Body of pancreas (tissue), 4 donors: ENCODE results near the gene AK2. TPM values are rescaled to one million over a fixed set of nuclear protein-coding genes. Genes with fewer than 3 reads are reported as not detected.

Experiments used
- ATAC-seq: fragments of 150-250 bp; one replicate; pipeline ENCODE4 v1.9.1; 2016
- DNase-seq, 4 donors: peaks; one replicate each; pipeline ENCODE4 v3.0.0-alpha.2; 2019
- H3K27ac ChIP-seq, 4 donors: fragments of 200-600 bp; sonication (generic); 1 replicate in 3 of 4; 2 replicates in 1 of 4; pipeline versions ENCODE4 v1.5.1 to v1.6.1; 2016 to 2019; ENCODE audit warnings: mild to moderate bottlenecking in 1 of 4, mixed read lengths in 1 of 4, moderate library complexity in 1 of 4
- H3K27me3 ChIP-seq, 2 donors: fragments of 200-600 bp; sonication (generic); one replicate each; pipeline ENCODE4 v1.6.0; 2016; ENCODE audit warnings: mild to moderate bottlenecking in 1 of 2
- H3K36me3 ChIP-seq, 2 donors: fragments of 200-600 bp; sonication (generic); replicated peaks in 1 of 2; 2 replicates each; pipeline ENCODE4 v1.5.1; 2016; ENCODE audit warnings: low read depth in 2 of 2; ENCODE audit not compliant: insufficient read depth in 1 of 2
- H3K4me1 ChIP-seq: fragments of 200-600 bp; sonication (generic); one replicate; pipeline ENCODE4 v1.6.0; 2016
- H3K4me3 ChIP-seq, 2 donors: fragments of 200-600 bp; sonication (generic); 1 replicate in 1 of 2; 2 replicates in 1 of 2; pipeline ENCODE4 v1.5.1; 2016 to 2019
- H3K9me3 ChIP-seq, 3 donors: fragments of 200-600 bp; sonication (generic); 1 replicate in 2 of 3; 2 replicates in 1 of 3; pipeline ENCODE4 v1.5.1; 2016
- CTCF ChIP-seq, 7 experiments: fragments of 450-650 bp in 4 of 7; fragments of 200-600 bp in 3 of 7; sonication (generic) in 3 of 7; IDR thresholded peaks; one replicate each; pipeline ENCODE4 v1.5.1; 2016 to 2019; ENCODE audit warnings: antibody characterized with exemption in 7 of 7
- POLR2A ChIP-seq, 3 donors: fragments of 450-650 bp; IDR thresholded peaks; one replicate each; pipeline ENCODE4 v1.6.1; 2016; ENCODE audit warnings: antibody characterized with exemption in 3 of 3, mild to moderate bottlenecking in 2 of 3
- WGBS, 2 donors: methylation state at CpG; one replicate each; pipeline ENCODE4 v1.1.5; 2017; 5-methylcytosine and 5-hydroxymethylcytosine counted together
- intact Hi-C: fragments of 100-400 bp; cut with DNase I; formaldehyde crosslinking; loops from one replicate; pipeline ENCODE4 v1.15.1; 2023
- total RNA-seq, 2 donors: library from RNA; depleted of rRNA; stranded (reverse); fragments of >200 nt; gene quantifications; one replicate each; pipeline ENCODE4 v1.1.0, GENCODE V29; 2016

Gene AK2
- total RNA-seq, 2 donors from 2014 or later: 76.8 to 533 TPM

- no peak for ATAC-seq
- peak in 1 of 4 donors; percentile 22 for DNase-seq
Observed at GRCh38 chr1:33081554-33082305, 45.0 kb upstream of the AK2 start.

GRCh38 chr1:33080885-33081553 lies 44.3 kb upstream of the AK2 start, which contains the start of gene AZIN2:
Gene AZIN2, plus strand, starts transcription at chr1:33081153. Its CDS starts 1,097 bp downstream, at chr1:33082250.
- peak within 1 kb of the TSS in 2 of 4 donors; percentile 12 to 40 for H3K27ac ChIP-seq
- intact Hi-C loops: no loop called here

More at GRCh38 chr1:33081554-33082305, 45.0 kb upstream of the AK2 start:
- Histone ChIP-seq H3K27me3 (no peaks in the 10 kb centered on the region), H3K27ac (no peak overlapping the region), H3K4me3 (peak overlapping the region; percentile 41 to 61), H3K36me3 (no peaks in the 10 kb centered on the region), H3K9me3 (no peaks in the 10 kb centered on the region), H3K4me1 (peaks cover 19% of the 10 kb centered on the region)
- TF ChIP-seq CTCF (IDR thresholded peaks at IDR 0.05) (no peak), POLR2A (IDR thresholded peaks at IDR 0.05) (no peak)
- 14 to 31% methylated on average over 12 to 35 of the region's 35 CpGs for WGBS, 2 donors
- intact Hi-C loops: no loop called here

GRCh38 chr1:33080373-33080772 lies 43.7 kb upstream of the AK2 start:
- no peak for ATAC-seq
- DNase-seq: no peak
- H3K27me3 ChIP-seq: no peaks in the 10 kb centered on the region
- peak overlapping the region in 1 of 4 donors; percentile 40 for H3K27ac ChIP-seq
- no peaks in the 10 kb centered on the region for H3K36me3 ChIP-seq
- intact Hi-C loops: no loop called here
- WGBS, 2 donors: 32 to 55% methylated on average over 6 of the region's 6 CpGs
- peak overlapping the region in 1 of 2 donors; percentile 61 for H3K4me3 ChIP-seq
- TF ChIP-seq CTCF (IDR thresholded peaks at IDR 0.05) (no peak), POLR2A (IDR thresholded peaks at IDR 0.05) (no peak)
- peaks cover 19% of the 10 kb centered on the region for H3K4me1 ChIP-seq
- no peaks in the 10 kb centered on the region for H3K9me3 ChIP-seq

More at GRCh38 chr1:33080885-33081553, 44.3 kb upstream of the AK2 start, which contains the start of gene AZIN2:
- Histone ChIP-seq H3K36me3 (no peaks in the 10 kb centered on the region), H3K9me3 (no peaks in the 10 kb centered on the region), H3K4me3 (peak within 1 kb of the TSS; percentile 41 to 61), H3K4me1 (peaks cover 19% of the 10 kb centered on the region), H3K27me3 (no peaks in the 10 kb centered on the region)
- 0% methylated on average over 7 to 52 of the region's 52 CpGs for WGBS, 2 donors
- peak; percentile 98 for DNase-seq
- peak; percentile 100 for ATAC-seq
- peak in 1 of 7 experiments; percentile 11 for TF ChIP-seq CTCF (IDR thresholded peaks at IDR 0.05)
- peak; percentile 69 to 84 (median 73) for TF ChIP-seq POLR2A (IDR thresholded peaks at IDR 0.05)

GRCh38 chr1:33078030-33078591 lies 41.4 kb upstream of the AK2 start:
- DNase-seq (no peak), ATAC-seq (no peak)
- H3K4me3 ChIP-seq: no peak overlapping the region
- H3K9me3 ChIP-seq: no peaks in the 10 kb centered on the region
- TF ChIP-seq POLR2A (IDR thresholded peaks at IDR 0.05) (no peak), CTCF (IDR thresholded peaks at IDR 0.05) (no peak)
- intact Hi-C loops: no loop called here
- no peak overlapping the region for H3K27ac ChIP-seq
- WGBS, 2 donors: 13 to 21% methylated on average over 1 of the region's 1 CpG
- no peaks in the 10 kb centered on the region for H3K36me3 ChIP-seq
- no peaks in the 10 kb centered on the region for H3K27me3 ChIP-seq
- peaks cover 19% of the 10 kb centered on the region for H3K4me1 ChIP-seq
